OCI-LY1 (cell line): ENCODE measurements around the gene IL16.

Experiments
- H2AFZ ChIP-seq: fragments of 200-600 bp; sonication (generic), shearing (Covaris generic); 2 replicates; pipeline ENCODE4 v1.6.0; 2014; ENCODE audit warnings: antibody characterized with exemption, mild to moderate bottlenecking, low read length
- H3F3A ChIP-seq: fragments of 200-600 bp; sonication (generic), shearing (Covaris generic); 2 replicates; pipeline ENCODE4 v1.6.0; 2014; ENCODE audit warnings: mild to moderate bottlenecking, antibody characterized with exemption, low read length, moderate library complexity; ENCODE audit not compliant: insufficient read depth
- H3K27ac ChIP-seq: fragments of 200-600 bp; sonication (generic); 2 replicates; pipeline ENCODE4 v1.5.1; 2014; ENCODE audit warnings: low read length, mixed run types, mild to moderate bottlenecking, low read depth; ENCODE audit not compliant: poor library complexity, severe bottlenecking
- H3K27me3 ChIP-seq: fragments of 200-600 bp; sonication (generic); 2 replicates; pipeline ENCODE4 v1.6.0; 2014; ENCODE audit warnings: antibody characterized with exemption, mild to moderate bottlenecking, low read length, moderate library complexity; ENCODE audit not compliant: insufficient read depth
- H3K36me3 ChIP-seq: fragments of 200-600 bp; sonication (generic); 2 replicates; pipeline ENCODE4 v1.6.1; 2014; ENCODE audit warnings: mild to moderate bottlenecking, antibody characterized with exemption, low read length, moderate library complexity, mixed read lengths; ENCODE audit not compliant: insufficient read depth
- H3K4me1 ChIP-seq: fragments of 200-600 bp; sonication (generic); 2 replicates; pipeline ENCODE4 v1.5.1; 2014; ENCODE audit warnings: mild to moderate bottlenecking, low read length, moderate library complexity; ENCODE audit not compliant: insufficient read depth, severe bottlenecking
- H3K4me2 ChIP-seq: fragments of 200-600 bp; sonication (generic), shearing (Covaris generic); 2 replicates; pipeline ENCODE4 v1.6.1; 2014; ENCODE audit warnings: low read length
- H3K4me3 ChIP-seq: fragments of 200-600 bp; sonication (generic); 2 replicates; pipeline ENCODE4 v1.5.1; 2014; ENCODE audit warnings: low read length, low read depth, mild to moderate bottlenecking, mixed read lengths; ENCODE audit not compliant: poor library complexity, severe bottlenecking
- H3K79me2 ChIP-seq: fragments of 200-600 bp; shearing (Covaris generic); 2 replicates; pipeline ENCODE4 v1.6.1; 2016; ENCODE audit warnings: mixed run types, low read length, mixed read lengths; ENCODE audit not compliant: insufficient read depth
- H3K9ac ChIP-seq: fragments of 200-600 bp; sonication (generic), shearing (Covaris generic); 2 replicates; pipeline ENCODE4 v1.6.1; 2014; ENCODE audit warnings: mild to moderate bottlenecking, low read length, mixed read lengths
- H3K9me2 ChIP-seq: fragments of 200-600 bp; sonication (generic), shearing (Covaris generic); 2 replicates; pipeline ENCODE4 v1.6.1; 2014; ENCODE audit warnings: low read depth, mild to moderate bottlenecking, low read length, mixed read lengths
- H3K9me3 ChIP-seq: fragments of 200-600 bp; shearing (Covaris generic); 2 replicates; pipeline ENCODE4 v1.6.1; 2014; ENCODE audit warnings: low read length, mixed read lengths
- H4K20me1 ChIP-seq: fragments of 200-600 bp; sonication (generic), shearing (Covaris generic); 2 replicates; pipeline ENCODE4 v1.6.0; 2016; ENCODE audit warnings: mild to moderate bottlenecking, low read length; ENCODE audit not compliant: insufficient read depth
- EZH2 ChIP-seq: fragments of 200-600 bp; sonication (generic), shearing (Covaris generic); IDR thresholded peaks from 2 replicates; pipeline ENCODE4 v1.8.0; 2017; ENCODE audit warnings: borderline replicate concordance, mixed run types, mild to moderate bottlenecking, antibody characterized with exemption, low read length, moderate library complexity, mixed read lengths
- TF ChIP-seq, protein P1 (sequence below): fragments of 200-600 bp; sonication (generic), shearing (Covaris generic); IDR thresholded peaks from 2 replicates; pipeline ENCODE4 v1.5.1; 2017; ENCODE audit warnings: mild to moderate bottlenecking, antibody characterized with exemption, low read length, moderate library complexity, mixed read lengths

IL16 gene

DNA sequence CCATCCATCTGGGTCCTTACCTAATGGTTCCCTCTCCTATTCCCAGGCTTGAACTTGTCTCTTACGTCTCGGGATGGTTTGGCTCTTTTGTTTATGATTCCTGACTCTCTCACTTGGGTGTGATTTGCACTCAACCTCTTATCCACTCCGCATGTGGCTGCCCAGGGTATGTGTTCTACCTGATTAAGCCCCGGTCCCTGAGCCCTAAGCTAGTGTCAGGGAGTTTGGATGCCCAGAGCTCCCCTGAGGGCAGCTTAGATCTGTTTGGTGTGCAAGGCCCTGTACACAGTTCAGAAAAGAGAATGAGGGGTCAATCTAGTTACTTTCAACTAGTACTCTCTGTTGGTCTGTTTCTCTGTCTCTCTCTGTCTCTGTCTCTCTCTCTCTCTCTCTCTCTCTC is 143.2 kb downstream of the IL16 start:
- TF ChIP-seq, protein P1, sequence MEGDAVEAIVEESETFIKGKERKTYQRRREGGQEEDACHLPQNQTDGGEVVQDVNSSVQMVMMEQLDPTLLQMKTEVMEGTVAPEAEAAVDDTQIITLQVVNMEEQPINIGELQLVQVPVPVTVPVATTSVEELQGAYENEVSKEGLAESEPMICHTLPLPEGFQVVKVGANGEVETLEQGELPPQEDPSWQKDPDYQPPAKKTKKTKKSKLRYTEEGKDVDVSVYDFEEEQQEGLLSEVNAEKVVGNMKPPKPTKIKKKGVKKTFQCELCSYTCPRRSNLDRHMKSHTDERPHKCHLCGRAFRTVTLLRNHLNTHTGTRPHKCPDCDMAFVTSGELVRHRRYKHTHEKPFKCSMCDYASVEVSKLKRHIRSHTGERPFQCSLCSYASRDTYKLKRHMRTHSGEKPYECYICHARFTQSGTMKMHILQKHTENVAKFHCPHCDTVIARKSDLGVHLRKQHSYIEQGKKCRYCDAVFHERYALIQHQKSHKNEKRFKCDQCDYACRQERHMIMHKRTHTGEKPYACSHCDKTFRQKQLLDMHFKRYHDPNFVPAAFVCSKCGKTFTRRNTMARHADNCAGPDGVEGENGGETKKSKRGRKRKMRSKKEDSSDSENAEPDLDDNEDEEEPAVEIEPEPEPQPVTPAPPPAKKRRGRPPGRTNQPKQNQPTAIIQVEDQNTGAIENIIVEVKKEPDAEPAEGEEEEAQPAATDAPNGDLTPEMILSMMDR = no peak
- TF ChIP-seq EZH2 = no peak
- H2AFZ ChIP-seq = no peak overlapping the region
- no peaks in the 10 kb centered on the region for H3K9me2 ChIP-seq
- H3K27me3 ChIP-seq = no peaks in the 10 kb centered on the region
- no peaks in the 10 kb centered on the region for H3F3A ChIP-seq
- H3K9me3 ChIP-seq = no peaks in the 10 kb centered on the region
- no peaks in the 10 kb centered on the region for H3K36me3 ChIP-seq
- no peak overlapping the region for H3K9ac ChIP-seq
- no peaks in the 10 kb centered on the region for H4K20me1 ChIP-seq
- no peaks in the 10 kb centered on the region for H3K79me2 ChIP-seq
- no peak overlapping the region for H3K4me3 ChIP-seq
- no peaks in the 10 kb centered on the region for H3K4me1 ChIP-seq
- no peak overlapping the region for H3K27ac ChIP-seq
- no peak overlapping the region for H3K4me2 ChIP-seq

DNA sequence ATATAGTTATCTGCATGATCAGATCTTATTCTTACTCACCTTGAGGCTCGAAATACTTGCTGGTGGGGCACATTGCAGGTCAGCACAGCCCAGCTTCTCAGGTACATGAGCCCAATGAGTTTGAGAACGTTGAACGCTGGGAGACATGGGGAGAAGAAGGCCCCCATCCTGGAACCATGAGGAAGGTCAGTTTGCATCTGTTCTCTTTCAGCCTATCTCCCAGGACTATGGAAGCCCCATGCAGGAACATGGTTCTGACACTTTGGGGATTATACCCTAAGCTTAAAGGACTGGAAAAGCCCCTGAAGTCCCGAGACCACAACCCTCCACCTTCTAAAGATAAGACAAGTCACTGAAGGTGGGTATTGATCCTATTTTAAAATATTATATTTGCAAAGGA is 144.7 kb downstream of the IL16 start:
- no peak overlapping the region for H2AFZ ChIP-seq
- H3K27ac ChIP-seq = no peak overlapping the region
- TF ChIP-seq, protein P1 = no peak
- TF ChIP-seq EZH2 = no peak
- no peak overlapping the region for H3K9ac ChIP-seq
- no peaks in the 10 kb centered on the region for H3K4me1 ChIP-seq
- no peak overlapping the region for H3K4me3 ChIP-seq
- H3K27me3 ChIP-seq = no peaks in the 10 kb centered on the region
- H3F3A ChIP-seq = no peaks in the 10 kb centered on the region
- H3K36me3 ChIP-seq = no peaks in the 10 kb centered on the region
- H3K4me2 ChIP-seq = no peak overlapping the region
- H3K79me2 ChIP-seq = no peaks in the 10 kb centered on the region
- H4K20me1 ChIP-seq = no peaks in the 10 kb centered on the region
- no peaks in the 10 kb centered on the region for H3K9me3 ChIP-seq
- H3K9me2 ChIP-seq = no peaks in the 10 kb centered on the region

DNA sequence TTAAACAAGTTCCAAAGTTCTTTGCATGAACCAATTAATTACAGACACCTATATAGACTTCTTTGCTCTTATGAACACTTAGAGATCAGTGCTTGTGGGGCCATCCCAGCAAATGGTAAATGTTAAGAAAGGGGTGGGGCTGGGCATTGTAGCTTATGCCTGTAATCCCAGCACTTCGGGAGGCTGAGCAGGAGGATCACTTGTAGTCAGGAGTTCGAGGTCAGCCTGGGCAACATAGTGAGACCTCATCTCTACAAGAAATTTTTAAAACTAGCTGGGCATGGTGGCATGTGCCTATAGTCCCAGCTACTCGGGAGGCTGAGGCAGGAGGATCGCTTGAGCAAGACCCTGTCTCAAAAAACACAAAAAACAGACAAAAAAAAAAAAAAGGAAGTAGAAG is 146.7 kb downstream of the IL16 start:
- no peaks in the 10 kb centered on the region for H4K20me1 ChIP-seq
- H3K79me2 ChIP-seq = no peaks in the 10 kb centered on the region
- H3F3A ChIP-seq = no peaks in the 10 kb centered on the region
- H3K9ac ChIP-seq = no peak overlapping the region
- H3K4me2 ChIP-seq = no peak overlapping the region
- no peaks in the 10 kb centered on the region for H3K9me3 ChIP-seq
- TF ChIP-seq EZH2 = no peak
- TF ChIP-seq, protein P1 = no peak
- no peak overlapping the region for H3K4me3 ChIP-seq
- H3K36me3 ChIP-seq = no peaks in the 10 kb centered on the region
- no peaks in the 10 kb centered on the region for H3K4me1 ChIP-seq
- no peaks in the 10 kb centered on the region for H3K9me2 ChIP-seq
- no peaks in the 10 kb centered on the region for H3K27me3 ChIP-seq
- no peak overlapping the region for H2AFZ ChIP-seq
- H3K27ac ChIP-seq = no peak overlapping the region
